ENCODE measurements around the gene TRPV4. TPM values are rescaled to one million over a fixed set of nuclear protein-coding genes. Genes with fewer than 3 reads are reported as not detected.

Gene TRPV4
- total and polyA plus RNA-seq, 9 of the 15 experiments (the other 6 are each of a cell fraction or from before 2014, with no cell fraction given) = 0.13 TPM; not detected in 8

GRCh38 chr12:109762071-109762672 lies 71.0 kb downstream of the TRPV4 start:
- DNase-seq (ENCODE audit: extremely low read depth in 1 of 4, low spot score in 3 of 4) = no peak
- Histone ChIP-seq H3K4me1 (replicated peaks in 1 of 2; ENCODE audit: control insufficient read depth in 2 of 2, insufficient read depth in 2 of 2, low read length in 2 of 2) (no peaks in the 10 kb centered on the region; a peak in 1 of 5 replicates), H3K79me2 (ENCODE audit: control insufficient read depth, insufficient read depth, low read length) (no peaks in the 10 kb centered on the region), H3K36me3 (ENCODE audit: control insufficient read depth, insufficient read depth, low read length) (no peaks in the 10 kb centered on the region), H2AFZ (ENCODE audit: low read depth, low read length) (no peak overlapping the region), H3K27ac (ENCODE audit: extremely low read depth, low read depth, low read length) (no peak overlapping the region), H3K4me2 (ENCODE audit: insufficient read depth, low read length) (no peak overlapping the region), H3K9me3 (replicated peaks; ENCODE audit: control insufficient read depth, insufficient read depth, low read depth, low read length) (0 out of 2 replicates have a peak, but pooled peaks cover under 1% of the 10 kb centered on the region), H3K27me3 (ENCODE audit: control insufficient read depth in 2 of 2, insufficient read depth in 2 of 2, low read length in 2 of 2) (peaks cover 25 to 72% of the 10 kb centered on the region in 2 experiments; a peak in 4 of 5 replicates), H3K4me3 (no peak overlapping the region), H3K9ac (ENCODE audit: insufficient read depth in 1 of 2, low read depth in 2 of 2, low read length in 2 of 2) (no peak overlapping the region), H3K9me1 (ENCODE audit: control insufficient read depth, insufficient read depth, low read length) (no peaks in the 10 kb centered on the region), H4K20me1 (replicated peaks; ENCODE audit: control insufficient read depth, insufficient read depth, low read length) (no peaks in the 10 kb centered on the region; the same call in 1 of the 2 replicates)
- TF ChIP-seq MXD1 (CRISPR knock-in tag; IDR thresholded peaks at IDR 0.05; ENCODE audit: borderline replicate concordance, poor library complexity, severe bottlenecking) = no peak
- no peak for TF ChIP-seq ZNF766 (CRISPR knock-in tag; conservative IDR thresholded peaks at IDR 0.05)
- TF ChIP-seq EZH2 (IDR thresholded peaks at IDR 0.05; ENCODE audit: borderline replicate concordance, low read depth, low read length) = no peak
- no peak for TF ChIP-seq MTA1 (IDR thresholded peaks at IDR 0.05; ENCODE audit: borderline replicate concordance)
- TF ChIP-seq TCF3 (CRISPR knock-in tag; IDR thresholded peaks at IDR 0.05) = no peak
- TF ChIP-seq ZNF717 (CRISPR knock-in tag; IDR thresholded peaks at IDR 0.05) = no peak
- TF ChIP-seq ZFP30 (CRISPR knock-in tag; IDR thresholded peaks at IDR 0.05; ENCODE audit: borderline replicate concordance) = no peak
- no peak for TF ChIP-seq ARID3B (CRISPR knock-in tag; IDR thresholded peaks at IDR 0.05; ENCODE audit: borderline replicate concordance)
- no peak for TF ChIP-seq ZNF197 (CRISPR knock-in tag; IDR thresholded peaks at IDR 0.05; ENCODE audit: low read depth)
- no peak for TF ChIP-seq ARID1B (IDR thresholded peaks at IDR 0.05)
- TF ChIP-seq ZNF217 (CRISPR knock-in tag; IDR thresholded peaks at IDR 0.05) = no peak
- TF ChIP-seq CREBBP (IDR thresholded peaks at IDR 0.05; ENCODE audit: low read depth, low read length) = no peak
- TF ChIP-seq CHCHD3 (CRISPR knock-in tag; IDR thresholded peaks at IDR 0.05) = no peak
- TF ChIP-seq SIRT6 (IDR thresholded peaks at IDR 0.05; ENCODE audit: low read depth, low read length) = no peak
- TF ChIP-seq ZNF77 (CRISPR knock-in tag; IDR thresholded peaks at IDR 0.05) = no peak
- TF ChIP-seq NFE2L1 (tag; IDR thresholded peaks at IDR 0.05; ENCODE audit: borderline replicate concordance, low read depth) = no peak
- no peak for TF ChIP-seq CBFB (CRISPR knock-in tag; IDR thresholded peaks at IDR 0.05)
- no peak for TF ChIP-seq ZNF311 (CRISPR knock-in tag; IDR thresholded peaks at IDR 0.05)
- no peak for TF ChIP-seq TCF7L2 (IDR thresholded peaks at IDR 0.05; ENCODE audit: low read depth, low read length)
- TF ChIP-seq TGIF2 (CRISPR knock-in tag; IDR thresholded peaks at IDR 0.05) = no peak
- no peak for FAIRE-seq
- WGBS (ENCODE audit: insufficient coverage, low coverage, missing lambda C conversion rate) = 1% methylated on average over 12 of the region's 12 CpGs
- in situ Hi-C loops (cut with MboI) = no loop called here
- no TSS peak for BruUV-seq (replicated peaks)
- ChIA-PET POLR2A (interaction anchor here (0.6 to 0.7 kb wide), 2 partner anchors 560 to 1072 kb away, joined by 3 to 4 read pairs; no protein-coding TSS in a partner anchor), CTCF (ENCODE audit: low intra/inter-chr PET ratio) (no interaction called here)
- intact Hi-C loops (cut with micrococcal nuclease) = no loop called here
- ATAC-seq = no peak
